DOHH2 (cell line): ENCODE measurements around the gene REEP2.
"Not testable (repeated sequence)": the region's sequence is repeated elsewhere in the genome, so short reads cannot be mapped to it uniquely, and the experiment has no call there.

Source experiments
- H3F3A ChIP-seq: fragments of 200-600 bp; sonication (generic), shearing (Covaris generic); 2 replicates; pipeline ENCODE4 v1.6.0; 2016; ENCODE audit warnings: antibody characterized with exemption, mild to moderate bottlenecking; ENCODE audit not compliant: control insufficient read depth, insufficient read depth
- H3K27ac ChIP-seq: fragments of 200-600 bp; sonication (generic); 2 replicates; pipeline ENCODE4 v1.5.1; 2014; ENCODE audit warnings: low read depth, mild to moderate bottlenecking, low read length, moderate library complexity
- H3K27me3 ChIP-seq: fragments of 200-600 bp; sonication (generic); 2 replicates; pipeline ENCODE4 v1.6.1; 2014; ENCODE audit warnings: mild to moderate bottlenecking, low read length, mixed read lengths; ENCODE audit not compliant: control insufficient read depth
- H3K36me3 ChIP-seq: fragments of 200-600 bp; sonication (generic); 2 replicates; pipeline ENCODE4 v1.6.1; 2014; ENCODE audit warnings: mild to moderate bottlenecking, low read length, moderate library complexity, mixed read lengths; ENCODE audit not compliant: control insufficient read depth
- H3K4me1 ChIP-seq: fragments of 200-600 bp; sonication (generic); 2 replicates; pipeline ENCODE4 v1.6.1; 2014; ENCODE audit warnings: mild to moderate bottlenecking, low read length, mixed read lengths; ENCODE audit not compliant: control insufficient read depth
- H3K4me2 ChIP-seq: fragments of 200-600 bp; sonication (generic); 2 replicates; pipeline ENCODE4 v1.6.0; 2014; ENCODE audit warnings: mild to moderate bottlenecking, low read length, moderate library complexity
- H3K4me3 ChIP-seq: fragments of 200-600 bp; sonication (generic); 2 replicates; pipeline ENCODE4 v1.5.1; 2014; ENCODE audit warnings: mild to moderate bottlenecking, low read length, mixed read lengths
- H3K79me2 ChIP-seq: fragments of 200-600 bp; sonication (generic); 2 replicates; pipeline ENCODE4 v1.6.1; 2014; ENCODE audit warnings: mild to moderate bottlenecking, low read length, mixed read lengths; ENCODE audit not compliant: control insufficient read depth
- H3K9me2 ChIP-seq: fragments of 200-600 bp; sonication (generic); replicated peaks from 2 replicates; pipeline ENCODE4 v1.6.1; 2014; ENCODE audit warnings: mild to moderate bottlenecking, low read length, mixed read lengths; ENCODE audit not compliant: control insufficient read depth
- H3K9me3 ChIP-seq: fragments of 200-600 bp; sonication (generic); 2 replicates; pipeline ENCODE4 v1.6.1; 2014; ENCODE audit warnings: antibody characterized with exemption, low read length, mixed read lengths; ENCODE audit not compliant: control insufficient read depth, insufficient read depth
- H4K20me1 ChIP-seq: fragments of 200-600 bp; sonication (generic); 2 replicates; pipeline ENCODE4 v1.6.0; 2014; ENCODE audit warnings: low read depth, mild to moderate bottlenecking, antibody characterized with exemption, low read length, moderate library complexity; ENCODE audit not compliant: control insufficient read depth, insufficient read depth
- EZH2phosphoT487 ChIP-seq: fragments of 200-600 bp; sonication (generic); IDR thresholded peaks from 2 replicates; pipeline ENCODE4 v1.6.1; 2017; ENCODE audit warnings: borderline replicate concordance, mild to moderate bottlenecking, antibody characterized with exemption, low read length, moderate library complexity, mixed read lengths
- TF ChIP-seq, protein P1 (sequence below): fragments of 200-600 bp; sonication (generic); IDR thresholded peaks from one replicate; pipeline ENCODE4 v1.5.1; 2014; ENCODE audit warnings: antibody characterized with exemption, mild to moderate bottlenecking, low read depth, low read length; ENCODE audit not compliant: poor library complexity, severe bottlenecking

REEP2 gene

DNA sequence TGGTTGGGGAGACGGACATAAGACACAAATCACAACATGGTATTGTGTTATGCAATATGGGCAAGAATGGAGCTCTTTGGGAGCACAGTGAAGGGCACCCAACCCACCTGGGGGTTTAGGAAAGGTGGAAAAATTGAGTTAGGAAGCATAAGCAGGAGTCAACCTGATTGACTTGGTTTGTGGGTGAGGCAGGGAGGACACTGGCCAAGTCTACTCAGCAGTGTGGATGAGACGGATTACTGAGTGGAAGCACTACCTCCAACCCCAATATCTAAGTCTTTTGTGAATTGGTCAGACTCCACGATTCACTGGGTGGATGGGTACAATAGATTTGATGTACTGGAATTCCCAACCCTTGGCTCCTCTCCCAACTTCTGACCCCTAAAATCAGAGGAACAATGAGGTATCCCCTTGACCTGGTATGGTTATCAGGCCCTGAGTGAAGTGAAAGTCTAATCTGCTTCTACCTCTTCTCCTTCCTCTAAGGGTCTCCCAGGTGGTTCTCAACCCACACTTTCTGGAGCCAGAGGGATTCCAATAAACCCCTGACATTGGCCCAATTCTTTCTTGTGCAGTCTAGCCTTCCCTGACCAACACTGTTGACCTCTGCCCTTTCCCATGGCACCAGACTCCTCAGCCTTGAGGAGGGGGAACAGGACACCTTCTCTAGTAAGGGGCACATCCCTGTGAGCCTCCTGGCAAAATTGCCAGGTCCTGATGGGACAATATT is 31.6 kb downstream of the REEP2 start:
- H3F3A ChIP-seq = no peaks in the 10 kb centered on the region
- no peaks in the 10 kb centered on the region for H3K9me2 ChIP-seq
- no peaks in the 10 kb centered on the region for H3K79me2 ChIP-seq
- H3K27ac ChIP-seq = no peak overlapping the region
- no peak for TF ChIP-seq EZH2phosphoT487
- TF ChIP-seq, protein P1, sequence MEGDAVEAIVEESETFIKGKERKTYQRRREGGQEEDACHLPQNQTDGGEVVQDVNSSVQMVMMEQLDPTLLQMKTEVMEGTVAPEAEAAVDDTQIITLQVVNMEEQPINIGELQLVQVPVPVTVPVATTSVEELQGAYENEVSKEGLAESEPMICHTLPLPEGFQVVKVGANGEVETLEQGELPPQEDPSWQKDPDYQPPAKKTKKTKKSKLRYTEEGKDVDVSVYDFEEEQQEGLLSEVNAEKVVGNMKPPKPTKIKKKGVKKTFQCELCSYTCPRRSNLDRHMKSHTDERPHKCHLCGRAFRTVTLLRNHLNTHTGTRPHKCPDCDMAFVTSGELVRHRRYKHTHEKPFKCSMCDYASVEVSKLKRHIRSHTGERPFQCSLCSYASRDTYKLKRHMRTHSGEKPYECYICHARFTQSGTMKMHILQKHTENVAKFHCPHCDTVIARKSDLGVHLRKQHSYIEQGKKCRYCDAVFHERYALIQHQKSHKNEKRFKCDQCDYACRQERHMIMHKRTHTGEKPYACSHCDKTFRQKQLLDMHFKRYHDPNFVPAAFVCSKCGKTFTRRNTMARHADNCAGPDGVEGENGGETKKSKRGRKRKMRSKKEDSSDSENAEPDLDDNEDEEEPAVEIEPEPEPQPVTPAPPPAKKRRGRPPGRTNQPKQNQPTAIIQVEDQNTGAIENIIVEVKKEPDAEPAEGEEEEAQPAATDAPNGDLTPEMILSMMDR = no peak
- H4K20me1 ChIP-seq = no peaks in the 10 kb centered on the region
- H3K9me3 ChIP-seq = no peaks in the 10 kb centered on the region
- no peaks in the 10 kb centered on the region for H3K36me3 ChIP-seq
- no peak overlapping the region for H3K4me2 ChIP-seq
- peaks cover 28% of the 10 kb centered on the region for H3K27me3 ChIP-seq
- no peak overlapping the region for H3K4me3 ChIP-seq
- H3K4me1 ChIP-seq = peaks cover 6% of the 10 kb centered on the region

DNA sequence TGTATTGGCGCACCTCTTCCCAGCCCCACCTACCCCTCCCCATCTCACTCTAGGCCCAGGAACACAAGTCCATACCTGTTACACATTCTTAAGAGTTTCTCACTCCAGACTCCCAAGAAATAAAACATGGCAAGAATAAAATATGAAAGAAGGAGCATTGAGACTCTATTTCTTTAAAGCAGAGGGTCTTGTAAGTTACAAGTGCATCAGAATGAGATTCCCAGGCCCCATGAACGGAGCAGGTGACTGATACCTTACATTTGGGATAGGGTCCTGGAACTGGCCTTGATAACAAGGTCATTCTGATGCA is 32.1 kb downstream of the REEP2 start:
- Histone ChIP-seq H3K4me3 (no peak overlapping the region), H3K4me2 (no peak overlapping the region), H3K79me2 (no peaks in the 10 kb centered on the region), H3K4me1 (peaks cover 1% of the 10 kb centered on the region), H3K27me3 (peaks cover 23% of the 10 kb centered on the region), H3K36me3 (no peaks in the 10 kb centered on the region), H3F3A (no peaks in the 10 kb centered on the region), H3K9me2 (no peaks in the 10 kb centered on the region), H4K20me1 (no peaks in the 10 kb centered on the region), H3K27ac (no peak overlapping the region), H3K9me3 (no peaks in the 10 kb centered on the region)
- TF ChIP-seq, protein P1 = no peak
- no peak for TF ChIP-seq EZH2phosphoT487

DNA sequence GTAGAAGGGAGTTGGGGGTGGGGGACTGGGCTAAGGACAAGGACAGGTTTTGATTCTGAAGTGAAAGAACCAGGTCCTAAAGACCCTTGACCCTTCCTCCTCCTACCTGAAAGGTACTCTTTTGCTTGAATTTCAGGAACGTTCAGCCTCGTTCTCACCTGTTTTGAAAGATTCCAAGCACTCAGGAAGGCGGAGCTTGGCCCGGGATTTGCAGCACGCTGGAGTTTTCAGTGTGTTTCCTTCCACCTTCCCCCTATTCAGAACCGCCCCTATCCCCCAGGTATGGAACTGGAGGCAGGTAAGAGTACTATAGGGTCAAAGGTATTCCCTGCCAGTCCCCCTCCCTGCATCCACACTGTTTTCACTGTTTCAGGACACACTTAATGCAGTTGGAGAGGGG is 33.5 kb downstream of the REEP2 start:
- H3K36me3 ChIP-seq = no peaks in the 10 kb centered on the region
- no peak overlapping the region for H3K27ac ChIP-seq
- H3K4me1 ChIP-seq = no peaks in the 10 kb centered on the region
- no peaks in the 10 kb centered on the region for H4K20me1 ChIP-seq
- H3K4me2 ChIP-seq = no peak overlapping the region
- H3K9me3 ChIP-seq = no peaks in the 10 kb centered on the region
- H3K4me3 ChIP-seq = no peak overlapping the region
- H3K79me2 ChIP-seq = no peaks in the 10 kb centered on the region
- peaks cover 17% of the 10 kb centered on the region for H3K27me3 ChIP-seq
- TF ChIP-seq, protein P1 = no peak
- TF ChIP-seq EZH2phosphoT487 = no peak
- no peaks in the 10 kb centered on the region for H3K9me2 ChIP-seq
- H3F3A ChIP-seq = no peaks in the 10 kb centered on the region

DNA sequence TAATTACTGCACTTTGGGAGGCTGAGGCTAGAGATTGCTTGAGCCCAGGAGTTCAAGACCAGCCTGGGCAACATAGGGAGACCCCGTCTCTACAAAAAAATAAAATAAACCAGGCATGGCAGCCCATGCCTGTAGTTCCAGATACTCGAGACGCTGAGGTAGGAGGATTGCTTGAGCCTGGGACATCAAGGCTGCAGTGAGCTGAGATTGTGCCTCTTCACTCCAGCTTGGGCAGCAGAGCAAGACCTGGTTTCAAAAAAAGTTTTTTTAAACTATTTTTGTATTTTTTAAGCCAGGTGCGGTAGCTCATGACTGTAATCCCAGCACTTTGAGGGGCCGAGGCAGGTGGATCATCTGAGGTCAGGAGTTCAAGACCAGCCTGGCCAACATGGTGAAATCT is 34.3 kb downstream of the REEP2 start:
- H4K20me1 ChIP-seq, H3K9me2 ChIP-seq, H3K36me3 ChIP-seq, H3K4me2 ChIP-seq, H3F3A ChIP-seq, H3K9me3 ChIP-seq, H3K4me1 ChIP-seq, H3K79me2 ChIP-seq, H3K27ac ChIP-seq, H3K4me3 ChIP-seq: not testable (repeated sequence)
- peaks cover 11% of the 10 kb centered on the region for H3K27me3 ChIP-seq
